ENCODE results near the gene FZD4. TPM values are rescaled to one million over a fixed set of nuclear protein-coding genes. Genes with fewer than 3 reads are reported as not detected.
"Not testable (repeated sequence)": the region's sequence is repeated elsewhere in the genome, so short reads cannot be mapped to it uniquely, and the experiment has no call there.

FZD4 gene
- total RNA-seq, 1 experiment from 2014 or later: 3.2 TPM

GRCh38 chr11:86977441-86978050 is 22.4 kb upstream of the FZD4 start:
- no peak for DNase-seq (ENCODE audit: low read depth)

DNA sequence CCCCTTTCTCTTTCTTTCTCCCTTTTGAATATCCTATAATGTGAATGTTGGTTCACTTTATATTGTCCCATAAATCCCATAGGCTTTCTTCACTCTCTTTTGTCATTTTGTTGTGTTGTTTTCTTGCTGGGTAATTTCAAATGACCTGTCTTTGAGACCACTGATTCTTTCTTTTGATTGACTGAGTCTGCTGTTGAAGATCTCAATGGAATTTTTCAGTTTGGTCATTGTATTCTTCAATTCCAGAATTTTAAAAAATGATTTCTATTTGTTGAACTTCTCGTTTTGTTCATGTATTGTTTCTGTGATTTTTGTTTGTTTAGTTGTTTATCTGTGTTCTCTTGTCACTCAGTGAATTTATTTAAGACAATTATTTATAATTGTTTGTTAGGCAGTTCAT is 17.5 kb upstream of the FZD4 start:
- no peak for DNase-seq (ENCODE audit: low read depth)

DNA sequence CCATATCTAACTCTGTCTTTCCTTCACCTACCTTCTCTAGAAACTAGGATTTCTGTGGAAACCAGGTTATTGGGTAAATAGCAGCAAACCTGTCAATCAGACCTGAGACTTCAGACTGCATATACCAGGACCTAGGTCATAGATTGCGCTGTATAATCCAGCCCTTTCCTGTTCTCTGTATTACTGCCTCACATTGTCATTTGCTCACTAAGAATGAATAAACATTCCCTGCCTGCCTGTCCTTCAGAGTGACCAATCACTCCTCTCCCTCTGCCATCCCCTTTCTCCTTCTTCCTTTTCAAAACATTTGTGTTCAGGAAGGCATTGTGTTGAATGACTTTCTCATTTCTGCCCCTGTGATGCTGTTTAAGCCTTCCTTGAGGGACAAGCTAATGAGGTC is 14.1 kb upstream of the FZD4 start:
- DNase-seq (ENCODE audit: low read depth): no peak

DNA sequence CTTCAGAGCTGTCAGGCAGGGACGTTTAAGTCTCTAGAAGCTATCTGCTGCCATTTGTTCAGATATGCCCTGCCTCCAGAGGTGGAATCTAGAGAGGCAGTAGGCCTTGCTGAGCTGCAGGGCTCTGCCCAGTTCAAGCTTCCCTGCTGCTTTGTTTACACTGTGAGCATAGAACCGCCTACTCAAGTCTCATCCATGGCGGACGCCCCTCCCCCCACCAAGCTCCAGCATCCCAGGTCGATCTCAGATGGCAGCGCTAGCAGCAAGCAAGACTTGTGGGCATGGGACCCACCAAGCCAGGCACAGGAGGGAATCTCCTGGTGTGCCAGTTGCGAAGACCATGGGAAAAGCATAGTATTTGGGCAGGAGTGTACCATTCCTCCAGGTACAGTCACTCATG is 12.4 kb upstream of the FZD4 start:
- not testable (repeated sequence) for DNase-seq (ENCODE audit: low read depth)

DNA sequence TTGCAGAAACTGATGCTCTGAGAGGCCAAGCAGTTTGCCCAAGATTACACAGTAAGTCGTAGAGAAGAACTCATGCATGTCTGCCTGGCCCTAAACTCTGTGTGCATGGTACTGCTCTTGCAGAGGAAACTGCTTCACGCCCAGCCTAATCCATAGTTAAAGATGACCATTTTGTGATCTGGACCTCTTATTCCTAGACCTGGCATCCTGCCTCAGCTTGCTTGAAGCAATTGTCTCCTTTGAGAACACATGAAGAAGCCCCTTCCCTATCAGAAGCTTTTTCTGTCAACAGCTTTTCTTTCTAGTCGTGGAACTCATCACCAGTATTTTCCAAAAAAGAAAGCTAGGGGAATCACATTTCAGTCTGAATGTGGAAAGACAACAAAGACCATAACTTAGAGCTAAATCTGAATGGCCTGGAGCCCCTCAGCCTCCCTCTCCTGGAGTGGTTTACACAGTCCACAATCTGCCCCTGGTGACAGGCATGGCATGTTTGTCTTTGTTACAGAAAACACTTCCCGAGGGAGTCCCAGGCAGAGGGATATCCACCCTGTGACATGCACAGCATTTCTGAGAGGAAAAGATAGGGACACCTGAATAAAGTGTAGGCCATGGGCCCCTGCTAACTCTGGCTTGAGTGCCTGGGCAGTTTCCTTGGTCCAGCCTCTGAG is 2.9 kb upstream of the FZD4 start:
- DNase-seq (ENCODE audit: low read depth): no peak

- no peak for DNase-seq (ENCODE audit: low read depth)
These were observed 1.7 kb upstream of the FZD4 start for GRCh38 chr11:86956905-86957195.

DNA sequence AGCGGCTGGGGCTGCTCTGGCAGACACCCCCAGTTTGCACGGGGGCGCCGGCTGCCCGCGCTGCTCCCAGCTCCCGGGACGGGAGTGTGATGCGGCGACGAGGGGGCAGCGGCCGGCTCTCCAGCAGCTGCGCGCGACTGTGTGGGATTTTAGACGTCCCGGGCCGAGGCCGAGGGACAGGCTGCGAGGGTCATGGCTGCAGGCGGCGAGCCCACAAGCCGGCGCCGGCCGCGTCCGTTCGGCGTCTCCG is 159 bp downstream of the FZD4 start:
- no peak for DNase-seq (ENCODE audit: low read depth)

DNA sequence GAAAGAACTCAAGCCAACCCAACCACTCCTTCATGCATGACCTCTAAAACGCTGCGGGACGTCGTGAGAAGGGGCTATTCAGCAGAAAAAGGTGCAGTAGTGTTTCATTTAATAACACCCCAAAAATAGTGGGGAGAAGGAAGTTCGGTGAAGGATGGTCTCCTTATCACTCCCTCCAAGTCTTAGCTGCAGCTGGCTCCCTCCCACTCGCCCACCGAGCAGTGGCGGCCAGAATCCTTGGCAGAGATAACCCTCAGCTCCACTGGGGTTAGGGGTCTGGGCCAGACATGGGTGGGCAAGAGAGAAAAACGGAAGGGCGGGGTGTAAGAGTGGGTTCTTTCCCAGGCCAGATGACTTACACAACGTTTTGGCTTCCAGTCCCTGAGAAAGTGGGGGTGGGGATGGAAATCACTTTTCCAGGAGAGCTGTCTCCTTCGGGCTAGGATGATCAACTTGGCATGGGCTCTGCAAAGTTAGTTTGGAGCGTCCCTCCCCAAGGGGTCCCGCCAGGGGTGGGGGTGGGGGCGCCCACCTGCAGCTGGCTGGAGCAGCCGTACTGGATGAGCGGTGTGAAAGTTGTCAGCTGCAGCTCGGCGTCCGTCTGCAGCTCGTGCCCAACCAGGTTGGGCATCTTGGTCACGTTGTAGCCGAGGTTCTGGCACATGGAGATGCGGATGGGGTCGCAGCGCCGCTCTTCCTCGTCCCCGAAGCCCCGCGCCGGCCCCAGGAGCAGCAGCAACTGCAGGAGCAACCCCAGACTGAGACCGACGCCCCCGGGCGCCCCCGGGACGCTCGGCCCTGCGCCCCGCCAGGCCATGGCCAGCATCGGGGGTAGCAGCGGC is 705 bp downstream of the FZD4 start:
- DNase-seq (ENCODE audit: low read depth): peak; percentile 20

DNA sequence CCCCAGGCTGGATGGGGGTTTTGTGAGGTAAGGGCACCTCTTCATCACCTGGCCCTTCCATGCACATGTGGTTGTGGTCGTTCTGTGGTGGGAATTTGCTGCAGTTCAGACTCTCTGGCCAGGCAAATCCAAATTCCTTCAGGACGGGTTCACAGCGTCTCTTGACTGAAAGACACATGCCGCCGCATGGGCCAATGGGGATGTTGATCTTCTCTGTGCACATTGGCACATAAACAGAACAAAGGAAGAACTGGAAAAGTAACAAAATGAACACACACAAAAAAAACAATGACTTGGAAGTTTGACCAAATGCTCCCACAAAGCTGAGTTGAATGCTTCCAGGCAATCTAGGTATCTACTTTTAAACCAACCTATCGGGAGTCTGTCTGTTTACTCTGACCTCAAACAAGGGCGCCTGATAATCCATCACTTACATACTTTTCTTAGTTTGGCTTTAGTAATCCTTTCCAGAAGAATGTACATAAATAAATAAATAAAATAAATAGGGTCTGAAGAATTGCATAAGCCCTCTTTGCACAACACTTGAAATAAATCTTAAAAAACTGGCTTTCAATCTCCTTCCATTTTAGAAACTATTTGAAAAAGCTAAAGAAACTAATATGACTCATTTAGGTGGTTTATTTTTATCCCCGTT is 2.8 kb downstream of the FZD4 start:
- no peak for DNase-seq (ENCODE audit: low read depth)

GRCh38 chr11:86951706-86952105 is 3.5 kb downstream of the FZD4 start:
- no peak for DNase-seq (ENCODE audit: low read depth)

DNA sequence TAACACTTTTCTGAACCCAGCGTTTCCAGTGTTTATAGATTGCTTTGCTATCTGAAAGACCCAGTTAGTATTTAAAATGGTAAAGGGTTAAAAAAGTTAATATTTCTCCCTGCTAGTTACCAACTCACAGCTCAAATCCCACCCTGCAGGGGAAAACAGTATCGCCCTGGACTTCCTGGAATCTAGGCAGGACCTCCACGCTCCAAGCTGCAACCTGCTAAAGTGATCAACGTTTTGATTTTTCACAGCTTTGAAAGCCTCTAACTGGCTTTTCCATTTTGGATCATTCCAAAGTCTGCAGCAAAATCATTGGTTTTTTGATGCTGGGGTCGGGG is 4.6 kb downstream of the FZD4 start:
- DNase-seq (ENCODE audit: low read depth): no peak

- DNase-seq (ENCODE audit: low read depth): no peak
These were observed 5.1 kb downstream of the FZD4 start for GRCh38 chr11:86949995-86950660.

- no peak for DNase-seq (ENCODE audit: low read depth)
These were observed 6.5 kb downstream of the FZD4 start for GRCh38 chr11:86948733-86949132.

- DNase-seq (ENCODE audit: low read depth): peak; percentile 53
These were observed 7.7 kb downstream of the FZD4 start for GRCh38 chr11:86947541-86947940.

DNA sequence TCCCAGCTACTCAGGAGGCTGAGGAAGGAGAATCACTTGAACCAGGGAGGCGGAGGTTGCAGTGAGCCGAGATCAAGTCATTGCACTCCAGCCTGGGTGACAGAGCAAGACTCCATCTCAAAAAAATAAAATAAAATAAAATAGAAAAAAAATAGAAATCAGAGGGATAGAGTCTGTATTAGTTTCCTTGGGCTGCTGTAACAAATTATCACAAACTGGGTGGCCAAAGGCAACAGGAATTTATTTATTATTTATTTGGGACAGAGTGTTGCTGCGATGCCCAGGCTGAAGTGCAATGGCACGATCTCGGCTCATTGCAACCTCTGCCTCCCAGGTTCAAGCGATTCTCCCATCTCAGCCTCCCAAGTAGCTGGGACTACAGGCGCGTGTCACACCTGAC is 11.7 kb downstream of the FZD4 start:
- not testable (repeated sequence) for DNase-seq (ENCODE audit: low read depth)

GRCh38 chr11:86941871-86942599 is 13.2 kb downstream of the FZD4 start:
- DNase-seq (ENCODE audit: low read depth): no peak

DNA sequence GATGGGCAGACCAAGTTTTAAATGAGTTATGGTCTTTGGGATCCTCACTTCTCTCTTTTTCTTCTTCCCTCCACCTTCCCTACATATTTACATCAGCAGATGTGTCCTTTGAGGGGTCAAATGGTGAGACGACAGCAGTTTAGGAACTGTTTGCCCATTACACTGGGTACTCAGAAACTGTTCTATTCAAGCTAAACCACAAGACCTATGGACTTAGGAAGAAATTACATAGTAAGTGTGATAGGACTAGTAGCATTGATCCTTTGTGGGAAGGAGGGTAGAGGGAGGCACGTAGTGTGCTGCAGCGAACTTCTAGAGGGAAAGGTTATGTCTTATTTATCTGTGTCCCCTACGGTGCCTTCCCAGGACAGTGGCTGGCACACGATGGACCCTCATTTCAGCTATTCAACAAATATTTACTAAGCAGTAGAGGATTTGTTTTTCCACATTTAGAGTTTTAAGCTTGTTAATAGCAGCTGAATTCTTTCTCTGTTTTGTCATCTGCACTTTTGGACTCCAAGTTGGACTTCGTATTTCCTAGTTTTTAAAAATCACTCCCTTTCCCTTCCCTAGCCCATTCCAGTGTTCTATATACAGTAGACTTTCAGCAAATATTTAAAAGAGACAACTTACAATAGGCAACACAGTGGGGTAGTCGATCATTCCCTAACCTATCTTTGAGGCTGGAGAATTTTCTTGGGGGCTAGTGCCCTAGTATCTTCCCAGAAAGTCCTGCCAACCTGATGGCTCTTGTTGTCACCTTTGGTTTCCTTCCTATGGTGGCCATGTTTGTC is 13.9 kb downstream of the FZD4 start:
- DNase-seq (ENCODE audit: low read depth): no peak

DNA sequence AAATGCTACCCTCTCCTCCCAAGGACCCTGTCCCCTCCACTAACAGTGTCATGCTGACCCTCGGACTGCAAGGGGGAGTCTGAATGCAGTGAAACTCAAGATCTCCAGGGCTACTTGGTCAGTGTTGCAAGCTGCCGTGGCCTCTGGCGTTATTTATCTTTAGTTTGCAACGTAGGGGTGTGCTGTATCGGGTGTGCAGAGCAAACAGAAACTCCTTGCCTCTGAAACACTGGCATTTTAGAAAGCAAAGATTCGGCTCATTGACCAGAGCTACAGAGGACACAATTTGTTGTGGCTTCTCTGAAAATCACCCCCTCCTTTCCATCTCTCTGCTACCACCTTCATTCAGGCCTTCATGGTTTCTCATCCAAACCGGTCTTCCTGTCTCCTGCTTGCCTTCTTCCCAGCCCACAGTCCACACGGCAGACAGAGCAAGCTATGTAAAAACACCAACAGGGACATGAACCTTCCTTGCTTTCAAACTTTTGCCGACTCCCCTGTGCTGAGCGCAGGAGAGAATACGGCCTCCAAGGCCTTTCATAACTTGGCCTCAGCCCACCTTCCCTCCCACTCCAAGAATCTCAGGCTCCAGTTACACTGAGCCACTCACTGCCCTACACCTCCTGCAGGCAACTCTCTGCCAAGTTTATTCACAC is 14.9 kb downstream of the FZD4 start:
- peak; percentile 52 for DNase-seq (ENCODE audit: low read depth)

DNA sequence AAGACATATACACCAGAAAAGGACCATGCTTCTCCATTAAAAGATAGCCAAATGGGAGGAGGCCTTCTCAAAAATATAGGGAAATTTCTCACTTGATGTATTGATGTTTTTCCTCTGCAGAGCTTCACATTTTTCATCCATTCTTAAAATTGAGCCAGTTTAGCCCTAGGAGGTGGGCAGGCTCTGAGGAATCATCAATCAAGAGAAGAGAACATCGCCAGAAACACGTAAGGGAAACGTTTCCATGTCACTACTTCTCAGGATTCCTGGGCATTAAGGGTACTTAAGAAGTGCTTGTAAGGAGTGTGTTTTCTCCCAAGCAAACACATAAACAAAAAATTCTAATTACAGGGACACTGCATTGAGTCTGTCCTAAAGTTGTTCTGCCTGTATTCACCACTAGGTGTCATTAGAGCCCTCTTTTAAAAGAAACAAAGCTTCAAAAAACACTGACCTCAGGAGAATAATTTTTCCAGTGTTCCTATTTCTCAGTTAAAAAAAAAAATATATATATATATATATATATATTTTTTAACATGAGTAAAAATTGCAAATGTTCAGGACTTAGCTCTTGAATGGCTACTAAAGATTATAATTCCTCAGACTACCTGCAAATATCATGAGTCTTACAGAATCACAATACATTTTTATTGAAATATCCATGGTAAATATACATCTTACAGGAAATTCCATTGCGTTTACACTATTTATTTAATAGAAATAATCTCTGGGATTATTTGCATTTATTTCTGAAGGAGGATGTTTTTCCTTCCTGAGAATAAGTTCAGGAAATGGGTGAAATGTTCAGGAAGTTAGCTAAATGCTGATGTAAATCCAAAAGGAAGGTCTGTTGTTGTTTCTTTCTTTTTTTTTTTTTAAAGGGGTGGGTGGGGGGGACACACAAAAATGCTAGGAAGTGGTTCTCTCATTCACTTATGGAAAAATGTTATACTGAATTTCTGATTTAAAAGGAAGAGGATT is 16.0 kb downstream of the FZD4 start:
- DNase-seq (ENCODE audit: low read depth): peak; percentile 63

All from RPMI7951 (cell line).